ENCODE results near the gene UBL3. TPM values are rescaled to one million over a fixed set of nuclear protein-coding genes. Genes with fewer than 3 reads are reported as not detected.

UBL3 gene
- total and polyA plus RNA-seq, 2 donors: 27.9 to 44.1 TPM

DNA sequence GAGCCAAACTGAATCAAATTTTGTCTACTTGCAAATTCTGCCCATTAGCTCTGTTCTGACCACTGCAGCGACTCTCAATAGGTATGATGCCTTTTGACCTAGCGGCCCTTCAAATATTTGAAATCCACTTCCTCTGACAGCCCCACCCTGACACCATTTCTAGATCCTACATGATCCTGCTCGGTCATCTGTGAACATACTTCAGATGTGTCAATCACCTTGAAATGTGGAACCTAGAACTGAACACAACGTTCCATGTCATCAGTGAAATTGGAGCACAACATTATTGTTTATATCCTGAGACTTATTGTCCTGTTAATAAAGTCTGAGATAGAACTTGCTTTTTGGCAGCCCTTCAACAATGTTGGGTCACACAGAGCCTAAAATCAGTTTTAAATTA is 98.2 kb downstream of the UBL3 start:
- WGBS: 77% methylated on average over 4 of the region's 4 CpGs
- Histone ChIP-seq H3K36me3 (ENCODE audit: insufficient read depth) (no peaks in the 10 kb centered on the region), H3K4me3 (ENCODE audit: low read depth, low read length) (no peak overlapping the region), H3K4me1 (ENCODE audit: insufficient read depth) (no peaks in the 10 kb centered on the region), H3K27ac (ENCODE audit: low read depth) (no peak overlapping the region)
- no peak for DNase-seq (ENCODE audit: extremely low spot score)

DNA sequence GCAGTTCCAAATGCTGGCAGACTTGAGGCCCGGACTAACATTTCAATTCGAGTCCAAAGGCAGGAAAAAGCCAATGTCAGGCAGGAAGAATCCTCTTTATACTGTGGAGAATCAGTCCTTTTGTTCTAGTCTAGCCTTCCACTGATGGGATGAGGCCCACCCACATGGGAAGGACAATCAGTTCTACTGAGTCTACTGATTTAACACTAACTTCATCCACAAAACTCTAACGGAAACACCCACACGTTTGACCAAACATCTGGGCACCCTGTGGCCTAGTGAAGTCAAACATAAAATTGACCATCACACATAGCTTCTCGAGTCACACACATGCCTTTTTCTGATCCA is 100.3 kb downstream of the UBL3 start:
- DNase-seq (ENCODE audit: extremely low spot score): no peak
- Histone ChIP-seq H3K27ac (ENCODE audit: low read depth) (no peak overlapping the region), H3K4me1 (ENCODE audit: insufficient read depth) (no peaks in the 10 kb centered on the region), H3K36me3 (ENCODE audit: insufficient read depth) (no peaks in the 10 kb centered on the region), H3K4me3 (ENCODE audit: low read depth, low read length) (no peak overlapping the region)
- 80% methylated on average over 5 of the region's 5 CpGs for WGBS

DNA sequence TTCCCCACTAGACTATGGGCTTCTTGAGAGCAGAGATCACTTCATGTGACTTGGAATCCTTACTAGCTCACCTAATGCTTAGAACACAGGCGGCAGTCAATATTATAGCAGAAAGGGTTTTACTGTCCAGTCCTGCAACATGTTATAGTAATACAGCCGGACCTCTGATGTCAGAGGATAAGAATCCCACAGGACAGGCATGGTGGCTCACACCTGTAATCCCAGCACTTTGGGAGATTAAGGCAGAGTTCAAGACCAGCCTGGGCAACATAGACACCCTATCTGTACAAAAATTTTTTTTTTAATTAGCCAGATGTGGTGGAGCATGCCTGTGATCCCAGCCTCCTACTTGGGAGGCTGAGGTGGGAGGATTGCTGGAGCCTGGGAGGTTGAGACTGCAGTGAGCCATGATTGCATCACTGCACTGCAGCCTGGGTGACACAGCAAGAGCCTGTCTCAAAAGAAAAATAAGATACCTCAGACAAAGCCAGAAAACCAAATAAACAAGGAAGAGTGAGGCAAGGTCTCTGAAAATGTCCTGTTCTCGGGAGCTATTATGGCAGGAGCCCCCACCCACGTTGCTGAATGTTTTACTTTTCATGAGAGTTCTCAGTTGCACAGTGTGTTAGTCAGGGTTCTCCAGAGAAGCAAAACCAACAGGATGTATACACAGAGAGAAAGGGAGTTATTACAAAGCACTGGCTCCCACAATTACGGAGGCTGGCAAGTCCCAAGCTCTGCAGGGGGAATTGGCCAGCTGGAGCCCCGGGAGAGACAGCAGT is 100.8 kb downstream of the UBL3 start:
- 73% methylated on average over 6 of the region's 6 CpGs for WGBS
- H3K36me3 ChIP-seq (ENCODE audit: insufficient read depth): no peaks in the 10 kb centered on the region
- H3K27ac ChIP-seq (ENCODE audit: low read depth): no peak overlapping the region
- H3K4me3 ChIP-seq (ENCODE audit: low read depth, low read length): no peak overlapping the region
- no peaks in the 10 kb centered on the region for H3K4me1 ChIP-seq (ENCODE audit: insufficient read depth)
- no peak for DNase-seq (ENCODE audit: extremely low spot score)

DNA sequence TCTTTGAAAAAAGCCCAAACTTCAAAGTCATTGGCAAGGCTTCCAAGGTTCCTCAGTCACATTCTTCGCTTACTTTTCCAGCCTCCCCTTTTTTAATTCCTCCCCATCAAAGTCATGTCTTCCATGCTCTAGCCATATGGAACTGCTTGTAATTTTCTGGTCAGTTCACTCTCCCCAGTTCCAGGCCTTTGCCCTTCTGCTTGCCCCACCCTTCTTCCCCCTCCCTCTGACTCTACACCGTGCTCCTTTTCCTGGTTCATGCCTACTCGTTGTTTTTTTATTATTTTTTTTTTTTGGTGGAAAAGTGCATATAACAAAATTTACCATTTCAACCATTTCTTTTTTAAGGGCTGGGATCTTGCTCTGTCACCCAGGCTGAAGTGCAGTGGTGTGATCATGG is 102.3 kb downstream of the UBL3 start:
- Histone ChIP-seq H3K4me1 (ENCODE audit: insufficient read depth) (no peaks in the 10 kb centered on the region), H3K36me3 (ENCODE audit: insufficient read depth) (no peaks in the 10 kb centered on the region), H3K27ac (ENCODE audit: low read depth) (no peak overlapping the region), H3K4me3 (ENCODE audit: low read depth, low read length) (no peak overlapping the region)
- no peak for DNase-seq (ENCODE audit: extremely low spot score)
- 89% methylated on average over 3 of the region's 3 CpGs for WGBS

DNA sequence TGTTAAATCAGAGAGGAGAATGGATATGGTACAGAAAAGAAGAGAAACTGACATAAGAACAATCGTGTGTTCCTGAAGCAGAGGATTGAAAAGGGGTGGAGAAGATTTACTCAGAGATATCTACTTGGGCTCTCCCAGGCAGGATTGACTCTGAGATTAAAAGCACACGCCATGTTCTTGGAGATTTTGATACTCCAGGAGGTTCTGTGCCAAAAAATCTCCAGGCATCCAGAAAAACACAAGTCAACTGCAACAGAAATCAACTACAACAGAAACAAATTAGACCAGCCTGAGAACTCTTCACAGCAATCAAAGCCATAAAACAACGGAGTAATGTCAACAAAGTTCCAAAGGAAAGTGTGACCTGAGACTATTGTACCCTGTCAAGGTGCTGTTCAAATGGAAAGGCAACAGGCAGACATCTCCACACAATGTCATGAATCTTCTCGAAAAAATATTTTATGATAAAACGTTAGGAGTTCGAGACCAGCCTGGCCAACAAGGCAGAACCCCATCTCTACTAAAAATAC is 104.2 kb downstream of the UBL3 start:
- Histone ChIP-seq H3K4me3 (ENCODE audit: low read depth, low read length) (no peak overlapping the region), H3K27ac (ENCODE audit: low read depth) (no peak overlapping the region), H3K36me3 (ENCODE audit: insufficient read depth) (no peaks in the 10 kb centered on the region), H3K4me1 (ENCODE audit: insufficient read depth) (no peaks in the 10 kb centered on the region)
- DNase-seq (ENCODE audit: extremely low spot score): no peak
- 34% methylated on average over 6 of the region's 6 CpGs for WGBS

DNA sequence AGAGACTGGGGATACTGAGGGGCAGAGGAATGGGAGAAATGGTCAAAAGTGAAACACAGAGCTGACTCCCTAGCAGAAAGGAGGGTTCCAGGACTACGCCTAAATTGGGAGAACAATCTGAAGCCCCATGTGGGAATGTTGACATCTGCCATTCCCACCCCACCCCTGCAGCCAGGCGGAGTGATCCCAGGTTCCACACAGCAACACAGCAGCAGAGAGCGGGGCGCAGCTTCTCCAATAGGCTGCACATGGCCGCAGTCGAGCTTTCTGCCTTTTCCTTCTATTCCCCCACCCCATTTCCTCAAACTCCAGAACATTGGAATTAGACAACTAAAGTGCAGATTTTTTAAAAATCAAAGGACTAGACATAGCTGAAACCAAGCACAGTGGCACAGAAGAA is 104.7 kb downstream of the UBL3 start:
- no peaks in the 10 kb centered on the region for H3K36me3 ChIP-seq (ENCODE audit: insufficient read depth)
- H3K4me1 ChIP-seq (ENCODE audit: insufficient read depth): no peaks in the 10 kb centered on the region
- 88% methylated on average over 6 of the region's 6 CpGs for WGBS
- H3K4me3 ChIP-seq (ENCODE audit: low read depth, low read length): no peak overlapping the region
- no peak for DNase-seq (ENCODE audit: extremely low spot score)
- no peak overlapping the region for H3K27ac ChIP-seq (ENCODE audit: low read depth)

DNA sequence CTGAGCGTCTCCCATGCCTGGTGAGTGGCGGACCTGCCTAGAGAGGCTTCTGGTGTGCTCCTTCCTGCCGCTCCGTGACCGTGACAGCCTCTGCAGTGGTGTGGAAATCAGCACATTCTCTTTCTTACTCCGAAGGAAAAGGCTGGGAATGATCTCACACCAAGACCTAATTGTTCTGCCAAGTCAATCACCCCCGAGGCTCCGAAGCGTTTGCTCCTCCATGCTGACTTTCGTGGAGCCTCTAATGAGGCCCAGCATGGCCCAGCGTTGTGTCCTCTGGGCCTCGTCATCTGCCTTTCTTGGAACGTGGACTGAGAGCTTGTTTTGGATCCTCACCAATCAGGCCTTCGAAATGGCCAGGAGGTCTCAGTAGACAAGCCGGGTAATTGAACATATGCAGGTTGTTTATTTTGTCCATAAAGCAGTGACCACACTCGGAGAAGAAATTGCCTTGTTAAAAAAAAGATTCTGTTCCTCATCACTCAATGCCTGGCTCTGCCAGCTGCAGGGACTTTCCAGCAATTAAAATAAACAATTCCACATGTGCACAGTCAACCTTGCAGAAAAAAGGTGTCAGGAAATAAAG is 107.1 kb downstream of the UBL3 start:
- 36% methylated on average over 16 of the region's 16 CpGs for WGBS
- H3K36me3 ChIP-seq (ENCODE audit: insufficient read depth): no peaks in the 10 kb centered on the region
- no peak overlapping the region for H3K27ac ChIP-seq (ENCODE audit: low read depth)
- peak; percentile 18 for DNase-seq (ENCODE audit: extremely low spot score)
- no peak overlapping the region for H3K4me3 ChIP-seq (ENCODE audit: low read depth, low read length)
- H3K4me1 ChIP-seq (ENCODE audit: insufficient read depth): no peaks in the 10 kb centered on the region

DNA sequence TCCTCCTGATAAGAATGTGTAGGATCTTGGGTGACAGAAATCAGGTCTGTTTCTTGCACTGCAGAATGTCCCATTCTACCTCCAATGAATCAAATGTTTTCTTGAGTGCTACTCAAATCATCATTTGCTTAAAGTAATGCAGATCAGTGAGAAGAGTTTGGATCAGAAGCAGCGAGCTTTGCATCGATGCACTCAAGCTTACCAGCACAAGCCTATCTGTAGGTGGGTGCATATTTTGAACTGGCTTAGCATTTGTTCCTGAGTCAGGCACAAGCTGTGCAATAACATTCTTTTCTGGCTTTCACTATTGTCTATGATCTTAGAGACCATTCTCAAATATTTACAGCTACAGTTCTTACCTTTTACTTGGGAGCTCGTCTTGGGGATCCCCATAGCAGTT is 109.5 kb downstream of the UBL3 start:
- WGBS: 91% methylated on average over 3 of the region's 3 CpGs
- no peak for DNase-seq (ENCODE audit: extremely low spot score)
- no peak overlapping the region for H3K27ac ChIP-seq (ENCODE audit: low read depth)
- H3K36me3 ChIP-seq (ENCODE audit: insufficient read depth): no peaks in the 10 kb centered on the region
- H3K4me3 ChIP-seq (ENCODE audit: low read depth, low read length): no peak overlapping the region
- H3K4me1 ChIP-seq (ENCODE audit: insufficient read depth): no peaks in the 10 kb centered on the region

DNA sequence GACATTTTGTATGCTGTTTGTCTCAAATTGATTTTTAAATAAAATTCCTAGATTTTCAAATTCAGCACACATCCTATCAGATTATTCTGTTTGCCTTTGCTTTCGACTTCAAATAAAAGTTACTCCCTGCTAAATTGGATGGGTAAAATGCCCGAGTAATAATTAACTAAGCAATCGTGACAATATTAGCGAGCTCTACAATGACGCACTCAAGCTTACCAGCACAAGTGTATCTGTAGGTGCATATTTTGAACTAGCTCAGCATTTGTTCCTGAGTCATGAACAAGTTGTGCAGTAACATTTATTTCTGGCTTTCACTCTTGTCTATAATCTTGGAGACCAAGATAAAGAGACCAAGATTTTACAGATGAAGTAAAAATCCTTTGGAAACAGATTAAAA is 113.4 kb downstream of the UBL3 start:
- Histone ChIP-seq H3K4me1 (ENCODE audit: insufficient read depth) (no peaks in the 10 kb centered on the region), H3K4me3 (ENCODE audit: low read depth, low read length) (no peak overlapping the region), H3K27ac (ENCODE audit: low read depth) (no peak overlapping the region), H3K36me3 (ENCODE audit: insufficient read depth) (no peaks in the 10 kb centered on the region)
- 90% methylated on average over 5 of the region's 5 CpGs for WGBS
- DNase-seq (ENCODE audit: extremely low spot score): no peak

DNA sequence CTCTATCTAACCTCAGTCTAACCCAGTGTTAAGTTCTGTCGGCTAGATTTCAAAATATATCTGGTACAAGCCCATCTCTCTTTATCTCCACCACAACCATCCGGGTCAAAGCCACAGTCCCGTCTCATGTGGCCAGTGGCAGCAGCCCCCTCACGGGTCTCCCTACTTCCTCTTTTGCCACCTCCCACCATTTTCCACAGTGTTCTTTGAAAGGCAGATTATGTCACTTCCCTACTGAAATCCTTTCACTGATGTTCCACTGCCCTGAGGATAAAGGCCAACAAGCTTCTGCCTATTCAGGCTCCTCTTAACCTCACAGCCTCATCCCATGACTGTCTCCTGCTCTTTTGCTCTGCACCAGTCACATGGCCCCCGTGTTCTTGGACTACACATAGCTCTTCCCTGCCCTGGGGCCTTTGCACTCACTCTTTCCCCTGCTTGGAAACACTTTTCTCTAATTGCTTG is 117.2 kb downstream of the UBL3 start:
- DNase-seq (ENCODE audit: extremely low spot score): no peak
- Histone ChIP-seq H3K4me3 (ENCODE audit: low read depth, low read length) (no peak overlapping the region), H3K27ac (ENCODE audit: low read depth) (no peak overlapping the region), H3K4me1 (ENCODE audit: insufficient read depth) (no peaks in the 10 kb centered on the region), H3K36me3 (ENCODE audit: insufficient read depth) (no peaks in the 10 kb centered on the region)
- whole genome bisulfite sequencing: 67% methylated on average over 5 of the region's 5 CpGs

DNA sequence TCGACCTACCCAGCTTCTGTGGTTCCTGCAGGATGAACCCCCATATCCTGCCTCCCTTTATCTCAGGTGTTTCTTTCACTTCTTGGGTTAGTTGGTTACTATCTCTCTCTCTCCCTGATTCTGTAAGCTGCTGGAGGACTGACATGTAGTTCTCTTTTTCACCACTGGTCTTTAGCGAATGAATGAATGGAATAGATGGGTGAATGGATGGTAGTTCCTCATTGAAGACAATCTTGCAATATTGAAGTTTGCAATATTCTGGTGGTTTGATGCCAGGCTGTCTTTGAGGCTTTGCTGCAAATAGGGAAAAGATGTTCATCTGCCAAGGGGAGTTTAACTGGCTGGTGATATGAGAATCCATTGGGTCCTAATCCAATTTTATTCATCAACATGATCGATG is 120.2 kb downstream of the UBL3 start:
- DNase-seq (ENCODE audit: extremely low spot score): no peak
- Histone ChIP-seq H3K27ac (ENCODE audit: low read depth) (no peak overlapping the region), H3K36me3 (ENCODE audit: insufficient read depth) (no peaks in the 10 kb centered on the region), H3K4me3 (ENCODE audit: low read depth, low read length) (no peak overlapping the region), H3K4me1 (ENCODE audit: insufficient read depth) (no peaks in the 10 kb centered on the region)
- WGBS: 75% methylated on average over 3 of the region's 3 CpGs

DNA sequence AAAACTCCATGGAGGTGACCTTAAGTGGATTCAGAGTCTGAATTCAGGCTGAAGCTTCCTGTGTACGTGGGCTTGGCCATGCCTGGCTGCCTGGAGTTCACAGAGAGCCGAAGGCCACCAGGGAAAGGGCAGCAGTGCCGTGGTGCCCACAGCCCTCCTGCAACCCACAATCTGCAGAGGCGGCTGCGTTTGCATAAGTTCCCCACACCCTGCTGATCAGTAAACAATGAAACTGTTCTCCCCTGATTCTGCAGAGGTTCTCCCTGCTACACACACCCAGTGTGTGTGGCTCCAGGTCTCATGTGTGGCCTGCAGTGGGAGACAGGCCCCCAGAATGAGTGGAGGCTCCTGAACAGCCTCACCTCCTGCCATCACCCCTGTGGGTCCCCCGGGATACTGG is 128.0 kb downstream of the UBL3 start:
- DNase-seq (ENCODE audit: extremely low spot score): no peak
- Histone ChIP-seq H3K27ac (ENCODE audit: low read depth) (no peak overlapping the region), H3K4me1 (ENCODE audit: insufficient read depth) (no peaks in the 10 kb centered on the region), H3K36me3 (ENCODE audit: insufficient read depth) (no peaks in the 10 kb centered on the region), H3K4me3 (ENCODE audit: low read depth, low read length) (no peak overlapping the region)
- 85% methylated on average over 6 of the region's 6 CpGs for WGBS

DNA sequence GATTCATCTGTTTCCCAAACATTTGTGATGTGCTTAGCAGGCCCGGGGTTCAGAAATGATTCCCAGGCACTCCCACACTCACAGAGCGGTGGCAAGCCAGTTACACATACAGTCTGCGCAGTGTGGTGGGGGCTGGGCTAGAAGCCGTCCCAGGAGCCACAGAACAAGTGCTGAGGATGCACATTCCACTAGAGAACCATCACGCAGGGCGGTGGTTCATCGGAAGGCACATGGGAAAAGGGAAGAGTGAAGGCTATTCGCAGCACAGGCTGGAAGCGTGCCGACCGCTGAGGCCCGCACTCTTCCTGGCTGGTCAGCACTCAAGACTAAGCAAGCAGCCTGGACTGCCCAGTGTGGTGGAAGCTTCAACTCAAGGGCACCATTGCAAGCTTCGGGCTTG is 128.7 kb downstream of the UBL3 start:
- Histone ChIP-seq H3K27ac (ENCODE audit: low read depth) (no peak overlapping the region), H3K4me3 (ENCODE audit: low read depth, low read length) (no peak overlapping the region), H3K4me1 (ENCODE audit: insufficient read depth) (no peaks in the 10 kb centered on the region), H3K36me3 (ENCODE audit: insufficient read depth) (no peaks in the 10 kb centered on the region)
- DNase-seq (ENCODE audit: extremely low spot score): no peak
- 89% methylated on average over 13 of the region's 13 CpGs for WGBS

DNA sequence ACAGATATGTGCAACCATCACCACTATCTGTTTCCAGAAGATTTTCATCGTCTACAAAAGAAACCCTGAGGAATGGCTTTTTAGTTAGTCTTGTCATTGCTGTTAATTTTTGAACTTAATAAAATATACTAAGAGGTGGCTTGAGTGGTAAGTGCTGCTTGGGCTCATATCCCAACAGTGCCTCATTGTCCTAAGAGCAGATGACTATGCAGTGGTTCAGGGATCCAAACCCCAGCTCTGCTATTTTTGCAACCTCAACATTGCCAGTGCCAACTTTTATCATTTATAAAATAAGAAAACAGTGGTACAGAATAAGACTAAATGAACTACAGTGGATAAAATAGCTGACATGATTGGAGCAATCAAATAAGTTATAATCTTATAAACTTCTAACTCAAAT is 131.7 kb downstream of the UBL3 start:
- Histone ChIP-seq H3K4me3 (ENCODE audit: low read depth, low read length) (no peak overlapping the region), H3K27ac (ENCODE audit: low read depth) (no peak overlapping the region)
- 82% methylated on average over 1 of the region's 1 CpG for WGBS

More for the DNA sequence above, 131.7 kb downstream of the UBL3 start:
- no peaks in the 10 kb centered on the region for H3K36me3 ChIP-seq (ENCODE audit: insufficient read depth)
- DNase-seq (ENCODE audit: extremely low spot score): no peak
- H3K4me1 ChIP-seq (ENCODE audit: insufficient read depth): no peaks in the 10 kb centered on the region

Data from urinary bladder (tissue), 4 donors.